Heart left ventricle (tissue), 16 donors: ENCODE results near the gene TMC5. TPM values are rescaled to one million over a fixed set of nuclear protein-coding genes. Genes with fewer than 3 reads are reported as not detected.
A peak's percentile ranks its signal among the peaks of the same experiment; 100 is the strongest.

ENCODE experiments used
- ATAC-seq, 4 donors: fragments of 200-7000 bp; cut with Tn5 transposase; one replicate each; pipeline ENCODE4 v1.9.1; 2020 to 2022; ENCODE audit warnings: moderate library complexity in 4 of 4, mild to moderate bottlenecking in 3 of 4, moderate number of reproducible peaks in 1 of 4
- DNase-seq, 5 donors: peaks; one replicate each; pipeline ENCODE4 v3.0.0-alpha.2; 2020
- H3K27ac ChIP-seq, 12 donors: fragments of 200-600 bp; sonication (generic) in 4 of 12; one replicate each; pipeline versions ENCODE4 v1.5.0 to v1.8.0; 2016 to 2022; ENCODE audit warnings: mild to moderate bottlenecking in 2 of 12
- H3K27me3 ChIP-seq, 9 donors: fragments of 200-600 bp; sonication (generic) in 2 of 9; one replicate each; pipeline versions ENCODE4 v1.5.1 to v1.8.0; 2016 to 2022; ENCODE audit warnings: mild to moderate bottlenecking in 3 of 9
- H3K36me3 ChIP-seq, 9 donors: fragments of 200-600 bp; sonication (generic) in 2 of 9; one replicate each; pipeline versions ENCODE4 v1.5.0 to v1.8.0; 2018 to 2022; ENCODE audit warnings: mild to moderate bottlenecking in 2 of 9
- H3K4me1 ChIP-seq, 12 donors: fragments of 200-600 bp; sonication (generic) in 4 of 12; one replicate each; pipeline versions ENCODE4 v1.5.0 to v1.8.0; 2016 to 2022; ENCODE audit warnings: mild to moderate bottlenecking in 3 of 12
- H3K4me3 ChIP-seq, 12 donors: fragments of 200-600 bp; sonication (generic) in 4 of 12; one replicate each; pipeline versions ENCODE4 v1.5.0 to v1.8.0; 2017 to 2022; ENCODE audit warnings: mild to moderate bottlenecking in 9 of 12, moderate library complexity in 4 of 12
- H3K9me3 ChIP-seq, 12 donors: fragments of 200-600 bp; sonication (generic) in 4 of 12; one replicate each; pipeline versions ENCODE4 v1.5.0 to v1.8.0; 2016 to 2022; ENCODE audit warnings: mild to moderate bottlenecking in 1 of 12
- CTCF ChIP-seq, 12 donors: fragments of 200-600 bp; sonication (generic) in 4 of 12; IDR thresholded peaks; one replicate each; pipeline versions ENCODE4 v1.5.0 to v1.8.0; 2018 to 2022; ENCODE audit warnings: antibody characterized with exemption in 12 of 12, mild to moderate bottlenecking in 5 of 12
- POLR2A ChIP-seq, 2 donors: fragments of 450-650 bp; IDR thresholded peaks; one replicate each; pipeline ENCODE4 v1.6.1; 2017; ENCODE audit warnings: antibody characterized with exemption in 2 of 2, mild to moderate bottlenecking in 2 of 2, moderate library complexity in 2 of 2
- WGBS, 4 donors: extraction: QIAGEN DNeasy Blood & Tissue Kit in 2 of 4; methylation state at CpG; one replicate each; pipeline versions ENCODE4 v1.1.5 to v1.1.7; 2013 to 2018; 5-methylcytosine and 5-hydroxymethylcytosine counted together
- intact Hi-C, 10 donors: fragments of 100-400 bp; cut with DNase I; formaldehyde crosslinking; loops; one replicate each; pipeline versions ENCODE4 v1.11.1 to v1.14.2; 2022
- polyA plus RNA-seq, 2 donors: library from polyadenylated mRNA; stranded (reverse); fragments of 200-250 nt; gene quantifications; one replicate each; pipeline ENCODE4 v1.2.3, GENCODE V29; 2013
- total RNA-seq, 9 donors: library from RNA; depleted of rRNA in 2 of 9; stranded (reverse); fragments of >200 nt in 2 of 9; fragmentation: NEBNext Ultra II Directional in 3 of 9; extraction: Animal tissue kit (Norgen Biotek cat#: 25700) in 3 of 9; gene quantifications; one replicate each; pipeline versions ENCODE4 v1.1.0 to v1.2.4, GENCODE V29; 2016 to 2023
- donor health status: ischemic (EF 13 %, LVEDD 7.1; RV severe dilation, severe dysfunction).
- donor health status: healthy with polysubstance abuse.
- donor health status: DM: no; HTN: yes; CAD: no.
- donor health status: DM: no; HTN: no; CAD: no.
- donor health status: ischemic (EF 25% LVEDD 6.9; RV normal size, moderate dysfunction).
- donor health status: ischemic (EF 25% LVEDD 5.7; RV mildly dilated, moderate dysfunction).
- donor health status: healthy.
- donor health status: DM: yes; HTN: yes; CAD: no.
- donor health status: ischemic (EF 35%, LVEDD 5.7; RV mildly dilated, moderate dysfunction).
- donor health status: nonischemic (EF 11% LVEDD 7.7; RV severe dilation, severe dysfunction).
- donor health status: DM: yes; HTN: yes; CAD: no.
- donor health status: PGD.
- donor health status: ischemic (EF 29% LVEDD 5.4; RV normal size, mild dysfunction).
- donor health status: nonischemic (EF 23%, LVEDD 6.1; RV moderate dilation, normal function).

The TMC5 gene
- total and polyA plus RNA-seq, 11 donors = 1.8 TPM; not detected in 10

- peaks cover 4 to 61% (median 36%) of the 10 kb centered on the region in 12 donors for H3K4me1 ChIP-seq
- no peaks in the 10 kb centered on the region for H3K9me3 ChIP-seq
- no peaks in the 10 kb centered on the region for H3K27me3 ChIP-seq
- DNase-seq (no peak), ATAC-seq (no peak)
- no peak overlapping the region for H3K4me3 ChIP-seq
- TF ChIP-seq CTCF (IDR thresholded peaks at IDR 0.05) = no peak
- no peak for TF ChIP-seq POLR2A (IDR thresholded peaks at IDR 0.05)
- H3K36me3 ChIP-seq = peaks cover 0 to 3% (median 1%) of the 10 kb centered on the region in 9 donors
- WGBS, 4 donors = 90 to 100% (median 97%) methylated on average over 2 of the region's 2 CpGs
- intact Hi-C loops = loop anchor here in 2 of 10 donors (2.0 to 10.0 kb wide), 3 partner anchors 32 to 458 kb away; partner anchors contain the start of genes VPS35L (in 2 of the 2) and COQ7 (in 1 of the 2)
- H3K27ac ChIP-seq = peak overlapping the region in 2 of 12 donors; percentile 95
These were observed 105.1 kb downstream of the TMC5 start for GRCh38 chr16:19522760-19523159.

GRCh38 chr16:19523184-19523558 lies 105.5 kb downstream of the TMC5 start:
- Histone ChIP-seq H3K4me3 (peak overlapping the region in 8 of 12 donors; percentile 66 to 97 (median 91)), H3K9me3 (no peaks in the 10 kb centered on the region), H3K27me3 (no peaks in the 10 kb centered on the region), H3K27ac (peak overlapping the region in 2 of 12 donors; percentile 66 to 68), H3K36me3 (peaks cover 0 to 7% (median 5%) of the 10 kb centered on the region in 9 donors), H3K4me1 (peaks cover 4 to 57% (median 36%) of the 10 kb centered on the region in 12 donors)
- WGBS, 4 donors = 71 to 74% (median 72%) methylated on average over 18 of the region's 18 CpGs
- intact Hi-C loops = loop anchor here in 2 of 10 donors (2.0 to 10.0 kb wide), 3 partner anchors 32 to 458 kb away; partner anchors contain the start of genes VPS35L (in 2 of the 2) and COQ7 (in 1 of the 2)
- ATAC-seq (no peak), DNase-seq (no peak)
- TF ChIP-seq CTCF (IDR thresholded peaks at IDR 0.05) = no peak
- no peak for TF ChIP-seq POLR2A (IDR thresholded peaks at IDR 0.05)

- peak; percentile 96 to 99 (median 98) for DNase-seq
- H3K27me3 ChIP-seq = no peaks in the 10 kb centered on the region
- H3K27ac ChIP-seq = peak within 1 kb of the TSS in 11 of 12 donors; percentile 10 to 95 (median 57)
- H3K9me3 ChIP-seq = no peaks in the 10 kb centered on the region
- H3K4me3 ChIP-seq = peak within 1 kb of the TSS; percentile 55 to 97 (median 90)
- peaks cover 4 to 51% (median 32%) of the 10 kb centered on the region in 12 donors for H3K4me1 ChIP-seq
- ATAC-seq = peak; percentile 92 to 96 (median 94)
- WGBS, 4 donors = 1% methylated on average over 49 to 51 of the region's 51 CpGs
- peaks cover 0 to 12% (median 11%) of the 10 kb centered on the region in 9 donors for H3K36me3 ChIP-seq
- TF ChIP-seq POLR2A (IDR thresholded peaks at IDR 0.05) = peak in 1 of 2 donors; percentile 62
- no peak for TF ChIP-seq CTCF (IDR thresholded peaks at IDR 0.05)
- intact Hi-C loops = loop anchor here in 2 of 10 donors (2.0 to 10.0 kb wide), 3 partner anchors 31 to 459 kb away; partner anchors contain the start of genes VPS35L (in 2 of the 2) and COQ7 (in 1 of the 2)
These were observed 106.1 kb downstream of the TMC5 start, which contains the start of gene CCP110 for GRCh38 chr16:19523559-19524355. CCP110 (plus strand) TSS chr16:19523942; CDS start chr16:19527882, 3,940 bp downstream.

- intact Hi-C loops = loop anchor here in 2 of 10 donors (5.0 to 10.0 kb wide), 2 partner anchors 33 to 459 kb away; partner anchors contain the start of genes COQ7 (in 1 of the 2) and VPS35L (in 1 of the 2)
These were observed 106.6 kb downstream of the TMC5 start for GRCh38 chr16:19524356-19524615.

More at GRCh38 chr16:19524356-19524615, 106.6 kb downstream of the TMC5 start:
- Histone ChIP-seq H3K27ac (peak overlapping the region in 9 of 12 donors; percentile 10 to 68 (median 57)), H3K36me3 (peaks cover 0 to 18% (median 16%) of the 10 kb centered on the region in 9 donors), H3K4me3 (peak overlapping the region; percentile 55 to 97 (median 90)), H3K9me3 (no peaks in the 10 kb centered on the region), H3K4me1 (peaks cover 3 to 46% (median 31%) of the 10 kb centered on the region in 12 donors), H3K27me3 (no peaks in the 10 kb centered on the region)
- WGBS, 4 donors = 0 to 1% (median 0%) methylated on average over 1 to 11 of the region's 11 CpGs
- TF ChIP-seq POLR2A (IDR thresholded peaks at IDR 0.05) (no peak), CTCF (IDR thresholded peaks at IDR 0.05) (no peak)
- ATAC-seq (peak in 1 of 4 donors; percentile 0), DNase-seq (no peak)
